ENCODE data around the gene RAD51.
"Not testable (repeated sequence)": the region's sequence is repeated elsewhere in the genome, so short reads cannot be mapped to it uniquely, and the experiment has no call there.

RAD51 gene

GRCh38 chr15:40694688-40695468 lies at the start of gene RAD51:
Gene RAD51, plus strand, starts transcription at chr15:40695174. Its CDS starts 3,585 bp downstream, at chr15:40698759.
- no peak for TF ChIP-seq CTCF (IDR thresholded peaks at IDR 0.05; ENCODE audit: control insufficient read depth, extremely low read depth, insufficient read depth)
- H3K4me3 ChIP-seq (ENCODE audit: low read depth, low read length), result peak within 1 kb of the TSS; percentile 83
- peak; percentile 73 for DNase-seq (ENCODE audit: low read depth)

GRCh38 chr15:40647523-40647922 lies 47.5 kb upstream of the RAD51 start:
- no peak for TF ChIP-seq CTCF (IDR thresholded peaks at IDR 0.05; ENCODE audit: control insufficient read depth, extremely low read depth, insufficient read depth)
- no peak for DNase-seq (ENCODE audit: low read depth)
- H3K4me3 ChIP-seq (ENCODE audit: low read depth, low read length), result no peak overlapping the region

GRCh38 chr15:40650479-40650878 lies 44.5 kb upstream of the RAD51 start:
- no peak for TF ChIP-seq CTCF (IDR thresholded peaks at IDR 0.05; ENCODE audit: control insufficient read depth, extremely low read depth, insufficient read depth)
- DNase-seq (ENCODE audit: low read depth), result no peak
- no peak overlapping the region for H3K4me3 ChIP-seq (ENCODE audit: low read depth, low read length)

GRCh38 chr15:40660686-40661085 lies 34.3 kb upstream of the RAD51 start:
- no peak for TF ChIP-seq CTCF (IDR thresholded peaks at IDR 0.05; ENCODE audit: control insufficient read depth, extremely low read depth, insufficient read depth)
- no peak for DNase-seq (ENCODE audit: low read depth)
- H3K4me3 ChIP-seq (ENCODE audit: low read depth, low read length), result no peak overlapping the region

- H3K4me3 ChIP-seq (ENCODE audit: low read depth, low read length), result no peak overlapping the region
- no peak for DNase-seq (ENCODE audit: low read depth)
- no peak for TF ChIP-seq CTCF (IDR thresholded peaks at IDR 0.05; ENCODE audit: control insufficient read depth, extremely low read depth, insufficient read depth)
Measured at GRCh38 chr15:40664909-40665308, 30.1 kb upstream of the RAD51 start.

- not testable (repeated sequence) for H3K4me3 ChIP-seq (ENCODE audit: low read depth, low read length); DNase-seq (ENCODE audit: low read depth)
Measured at GRCh38 chr15:40676290-40676689, 18.7 kb upstream of the RAD51 start.

- DNase-seq (ENCODE audit: low read depth); H3K4me3 ChIP-seq (ENCODE audit: low read depth, low read length): not testable (repeated sequence)
Measured at GRCh38 chr15:40676906-40677305, 18.1 kb upstream of the RAD51 start.

GRCh38 chr15:40680151-40680550 lies 14.8 kb upstream of the RAD51 start:
- DNase-seq (ENCODE audit: low read depth), result no peak
- no peak for TF ChIP-seq CTCF (IDR thresholded peaks at IDR 0.05; ENCODE audit: control insufficient read depth, extremely low read depth, insufficient read depth)
- H3K4me3 ChIP-seq (ENCODE audit: low read depth, low read length), result no peak overlapping the region

GRCh38 chr15:40680959-40681358 lies 14.0 kb upstream of the RAD51 start:
- not testable (repeated sequence) for H3K4me3 ChIP-seq (ENCODE audit: low read depth, low read length); DNase-seq (ENCODE audit: low read depth)
